ENCODE data around the gene C2CD2. TPM values are rescaled to one million over a fixed set of nuclear protein-coding genes. Genes with fewer than 3 reads are reported as not detected.
A peak's percentile ranks its signal among the peaks of the same experiment; 100 is the strongest.

C2CD2 gene
- total RNA-seq, 3 donors from 2014 or later: 37.0 to 73.8 (median 41.6) TPM

DNA sequence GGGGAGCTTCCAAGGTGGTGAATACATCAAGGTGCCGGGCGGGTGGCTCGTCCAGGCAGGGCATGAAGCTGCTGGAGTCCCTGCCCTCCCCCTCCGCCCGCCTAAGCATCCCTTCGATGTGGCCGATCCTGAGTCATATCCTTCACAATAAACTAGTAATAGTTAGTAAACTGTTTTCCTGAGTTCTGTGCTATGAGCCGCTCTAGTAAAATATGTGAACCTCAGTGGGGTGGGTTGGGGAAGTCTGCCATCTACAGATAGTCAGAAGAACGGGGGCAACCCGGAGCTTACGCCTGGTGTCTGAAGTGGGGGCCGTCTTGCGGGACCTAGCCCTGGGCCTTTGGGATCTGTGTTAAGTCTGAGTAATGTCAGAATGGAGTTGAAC lies 21.6 kb downstream of the C2CD2 start:
- no peaks in the 10 kb centered on the region for H3K9me3 ChIP-seq
- no peaks in the 10 kb centered on the region for H3K4me1 ChIP-seq
- no peak overlapping the region for H3K4me3 ChIP-seq
- intact Hi-C loops (cut with DNase I; ENCODE audit: low total_unique reads): no loop called here
- no peak for DNase-seq (ENCODE audit: low spot score in 2 of 2)
- peak overlapping the region; percentile 85 to 87 for H3K27ac ChIP-seq
- H3K36me3 ChIP-seq: no peaks in the 10 kb centered on the region
- TF ChIP-seq CTCF (IDR thresholded peaks at IDR 0.05) (no peak), POLR2AphosphoS5 (IDR thresholded peaks at IDR 0.05) (no peak), POLR2A (IDR thresholded peaks at IDR 0.05) (no peak)
- H3K27me3 ChIP-seq: no peaks in the 10 kb centered on the region

GRCh38 chr21:41931041-41931451 lies 22.8 kb downstream of the C2CD2 start:
- Histone ChIP-seq H3K36me3 (no peaks in the 10 kb centered on the region), H3K9me3 (no peaks in the 10 kb centered on the region), H3K4me3 (no peak overlapping the region), H3K4me1 (no peaks in the 10 kb centered on the region), H3K27me3 (no peaks in the 10 kb centered on the region), H3K27ac (peak overlapping the region; percentile 54 to 55)
- TF ChIP-seq CTCF (IDR thresholded peaks at IDR 0.05) (no peak), POLR2A (IDR thresholded peaks at IDR 0.05) (no peak), POLR2AphosphoS5 (IDR thresholded peaks at IDR 0.05) (no peak)
- no peak for DNase-seq (ENCODE audit: low spot score in 2 of 2)
- intact Hi-C loops (cut with DNase I; ENCODE audit: low total_unique reads): no loop called here

DNA sequence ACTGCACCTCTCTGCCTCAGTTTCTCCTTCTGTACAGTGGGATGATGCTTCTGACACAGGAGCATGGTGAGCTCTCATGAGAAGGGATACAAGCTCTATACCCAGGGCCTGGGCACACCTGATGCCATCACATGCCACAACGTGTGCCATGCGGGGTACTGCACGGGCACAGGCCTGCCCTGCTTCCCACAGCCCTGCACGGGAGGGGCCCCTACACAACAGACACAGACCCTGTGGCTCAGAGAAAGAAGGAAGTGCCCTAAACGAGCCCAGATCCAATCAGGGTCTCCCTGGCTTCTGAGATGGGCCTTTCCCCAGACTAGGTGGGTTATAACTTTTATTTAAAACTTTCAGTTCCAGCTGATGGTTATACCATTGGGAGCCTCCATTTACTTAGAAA lies 24.6 kb downstream of the C2CD2 start:
- Histone ChIP-seq H3K27ac (peak overlapping the region; percentile 68 to 71), H3K27me3 (no peaks in the 10 kb centered on the region), H3K4me3 (no peak overlapping the region), H3K36me3 (no peaks in the 10 kb centered on the region), H3K9me3 (no peaks in the 10 kb centered on the region), H3K4me1 (no peaks in the 10 kb centered on the region)
- TF ChIP-seq POLR2AphosphoS5 (IDR thresholded peaks at IDR 0.05): no peak
- no peak for TF ChIP-seq POLR2A (IDR thresholded peaks at IDR 0.05)
- no peak for TF ChIP-seq CTCF (IDR thresholded peaks at IDR 0.05)
- intact Hi-C loops (cut with DNase I; ENCODE audit: low total_unique reads): no loop called here
- DNase-seq (ENCODE audit: low spot score in 2 of 2): no peak

- H3K9me3 ChIP-seq: no peaks in the 10 kb centered on the region
- H3K4me3 ChIP-seq: no peak overlapping the region
- intact Hi-C loops (cut with DNase I; ENCODE audit: low total_unique reads): no loop called here
- no peak for TF ChIP-seq CTCF (IDR thresholded peaks at IDR 0.05)
- TF ChIP-seq POLR2A (IDR thresholded peaks at IDR 0.05): no peak
- TF ChIP-seq POLR2AphosphoS5 (IDR thresholded peaks at IDR 0.05): no peak
- peaks cover under 1 to 4% of the 10 kb centered on the region in 2 donors for H3K4me1 ChIP-seq
- DNase-seq (ENCODE audit: low spot score in 2 of 2): no peak
- H3K36me3 ChIP-seq: no peaks in the 10 kb centered on the region
- peak overlapping the region; percentile 68 to 71 for H3K27ac ChIP-seq
- no peaks in the 10 kb centered on the region for H3K27me3 ChIP-seq
Measured at GRCh38 chr21:41928621-41929220, 25.1 kb downstream of the C2CD2 start.

GRCh38 chr21:41927727-41928409 lies 25.9 kb downstream of the C2CD2 start:
- TF ChIP-seq CTCF (IDR thresholded peaks at IDR 0.05) (no peak), POLR2AphosphoS5 (IDR thresholded peaks at IDR 0.05) (no peak), POLR2A (IDR thresholded peaks at IDR 0.05) (no peak)
- Histone ChIP-seq H3K27ac (peak overlapping the region; percentile 74 to 87), H3K4me1 (peaks cover 3 to 6% of the 10 kb centered on the region in 2 donors), H3K27me3 (no peaks in the 10 kb centered on the region), H3K4me3 (no peak overlapping the region), H3K36me3 (no peaks in the 10 kb centered on the region), H3K9me3 (no peaks in the 10 kb centered on the region)
- intact Hi-C loops (cut with DNase I; ENCODE audit: low total_unique reads): no loop called here
- DNase-seq (ENCODE audit: low spot score in 2 of 2): no peak

Data from breast epithelium (tissue), 4 donors.